Measurements from ENCODE around the gene FDXR.

FDXR gene

GRCh38 chr17:74852237-74853047 lies 20.4 kb downstream of the FDXR start:
- TF ChIP-seq, protein P1, sequence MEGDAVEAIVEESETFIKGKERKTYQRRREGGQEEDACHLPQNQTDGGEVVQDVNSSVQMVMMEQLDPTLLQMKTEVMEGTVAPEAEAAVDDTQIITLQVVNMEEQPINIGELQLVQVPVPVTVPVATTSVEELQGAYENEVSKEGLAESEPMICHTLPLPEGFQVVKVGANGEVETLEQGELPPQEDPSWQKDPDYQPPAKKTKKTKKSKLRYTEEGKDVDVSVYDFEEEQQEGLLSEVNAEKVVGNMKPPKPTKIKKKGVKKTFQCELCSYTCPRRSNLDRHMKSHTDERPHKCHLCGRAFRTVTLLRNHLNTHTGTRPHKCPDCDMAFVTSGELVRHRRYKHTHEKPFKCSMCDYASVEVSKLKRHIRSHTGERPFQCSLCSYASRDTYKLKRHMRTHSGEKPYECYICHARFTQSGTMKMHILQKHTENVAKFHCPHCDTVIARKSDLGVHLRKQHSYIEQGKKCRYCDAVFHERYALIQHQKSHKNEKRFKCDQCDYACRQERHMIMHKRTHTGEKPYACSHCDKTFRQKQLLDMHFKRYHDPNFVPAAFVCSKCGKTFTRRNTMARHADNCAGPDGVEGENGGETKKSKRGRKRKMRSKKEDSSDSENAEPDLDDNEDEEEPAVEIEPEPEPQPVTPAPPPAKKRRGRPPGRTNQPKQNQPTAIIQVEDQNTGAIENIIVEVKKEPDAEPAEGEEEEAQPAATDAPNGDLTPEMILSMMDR (IDR thresholded peaks at IDR 0.05), result no peak
- no peak for TF ChIP-seq ZFX (IDR thresholded peaks at IDR 0.05; ENCODE audit: borderline replicate concordance)
- H3K27ac ChIP-seq, result peak overlapping the region; percentile 75

GRCh38 chr17:74851612-74852236 lies 21.1 kb downstream of the FDXR start:
- H3K27ac ChIP-seq, result peak overlapping the region; percentile 75
- TF ChIP-seq, protein P1 (IDR thresholded peaks at IDR 0.05), result no peak
- TF ChIP-seq ZFX (IDR thresholded peaks at IDR 0.05; ENCODE audit: borderline replicate concordance), result no peak

DNA sequence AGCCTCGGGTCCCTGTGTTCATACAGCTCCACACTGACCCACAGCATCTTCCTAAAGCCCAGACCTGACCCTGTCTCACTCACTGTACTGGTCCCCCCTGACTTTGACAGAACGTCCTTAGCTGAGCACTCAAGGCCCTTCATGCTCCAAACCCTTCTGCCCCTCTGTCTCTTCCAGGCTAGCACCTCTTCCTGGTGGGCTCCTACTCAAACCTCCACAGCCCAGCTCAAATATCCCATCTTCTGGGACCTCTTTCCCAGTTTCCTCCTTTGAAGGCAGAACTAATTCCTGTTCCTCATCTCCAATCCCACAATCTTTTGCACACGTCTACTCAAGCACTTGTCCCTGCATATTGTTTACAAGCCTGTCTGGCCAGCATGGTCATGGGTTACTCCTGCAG lies 21.9 kb downstream of the FDXR start:
- no peak overlapping the region for H3K27ac ChIP-seq

GRCh38 chr17:74850310-74850709 lies 22.5 kb downstream of the FDXR start:
- no peak overlapping the region for H3K27ac ChIP-seq
- TF ChIP-seq ZFX (IDR thresholded peaks at IDR 0.05; ENCODE audit: borderline replicate concordance), result no peak
- TF ChIP-seq, protein P1 (IDR thresholded peaks at IDR 0.05), result no peak

More for the DNA sequence above, 21.9 kb downstream of the FDXR start:
- no peak for TF ChIP-seq ZFX (IDR thresholded peaks at IDR 0.05; ENCODE audit: borderline replicate concordance)
- TF ChIP-seq, protein P1 (IDR thresholded peaks at IDR 0.05), result no peak

DNA sequence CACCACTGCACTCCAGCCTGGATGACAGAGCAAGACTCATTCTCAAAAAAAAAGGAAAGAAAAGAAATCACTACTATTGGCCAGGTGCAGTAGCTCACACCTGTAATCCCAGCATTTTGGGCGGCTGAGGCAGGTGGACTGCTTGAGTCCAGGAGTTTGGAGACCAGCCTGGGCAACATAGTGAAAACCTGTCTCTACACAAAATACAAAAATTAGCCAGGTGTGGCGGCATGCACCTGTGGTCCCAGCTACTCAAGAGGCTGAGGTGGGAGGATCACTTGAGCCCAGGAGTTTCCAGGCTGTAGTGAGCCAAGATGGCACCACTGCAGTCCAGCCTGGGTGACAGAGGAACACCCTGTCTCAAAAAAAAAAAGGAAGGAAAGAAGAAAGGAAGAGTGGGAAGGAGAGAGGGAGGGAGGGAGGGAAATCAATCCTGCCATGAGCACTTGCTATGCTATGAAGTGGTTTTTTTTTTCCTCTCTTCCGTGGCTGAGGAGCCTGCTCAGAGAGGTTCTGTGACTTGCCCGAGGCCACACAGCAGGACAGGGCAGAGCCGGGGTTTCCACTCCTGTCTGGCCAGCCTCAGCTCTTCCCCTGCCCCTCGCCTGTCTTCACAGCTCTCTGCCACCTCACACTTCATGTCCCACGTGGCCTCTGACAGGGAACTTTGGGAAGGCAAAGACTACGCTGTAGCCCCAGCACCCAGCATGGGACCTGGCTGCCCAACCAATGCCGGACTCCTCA lies 24.0 kb downstream of the FDXR start:
- no peak overlapping the region for H3K27ac ChIP-seq

GRCh38 chr17:74846621-74847020 lies 26.2 kb downstream of the FDXR start:
- no peak overlapping the region for H3K27ac ChIP-seq
- TF ChIP-seq ZFX (IDR thresholded peaks at IDR 0.05; ENCODE audit: borderline replicate concordance), result no peak
- TF ChIP-seq, protein P1 (IDR thresholded peaks at IDR 0.05), result no peak

More for the DNA sequence above, 24.0 kb downstream of the FDXR start:
- no peak for TF ChIP-seq ZFX (IDR thresholded peaks at IDR 0.05; ENCODE audit: borderline replicate concordance)

DNA sequence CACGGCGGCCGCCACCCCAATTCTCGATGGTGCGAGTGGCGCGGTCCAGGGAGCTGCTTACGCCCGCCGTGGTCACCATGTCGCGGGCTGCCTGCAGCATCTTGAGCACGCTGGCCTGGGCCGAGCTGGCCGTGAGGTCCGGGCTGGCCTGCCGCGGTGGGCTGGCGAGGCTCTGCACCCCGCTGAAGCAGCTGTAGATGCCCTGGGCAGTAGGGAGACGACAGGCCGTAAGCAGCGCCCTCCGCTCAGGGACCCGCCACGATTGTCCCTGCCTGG lies 29.5 kb downstream of the FDXR start:
- TF ChIP-seq, protein P1 (IDR thresholded peaks at IDR 0.05), result no peak
- TF ChIP-seq ZFX (IDR thresholded peaks at IDR 0.05; ENCODE audit: borderline replicate concordance), result no peak
- no peak overlapping the region for H3K27ac ChIP-seq
